ENCODE results near the gene TMEM247. TPM values are rescaled to one million over a fixed set of nuclear protein-coding genes. Genes with fewer than 3 reads are reported as not detected.

TMEM247 gene
- total RNA-seq, 1 experiment from 2014 or later: not detected

DNA sequence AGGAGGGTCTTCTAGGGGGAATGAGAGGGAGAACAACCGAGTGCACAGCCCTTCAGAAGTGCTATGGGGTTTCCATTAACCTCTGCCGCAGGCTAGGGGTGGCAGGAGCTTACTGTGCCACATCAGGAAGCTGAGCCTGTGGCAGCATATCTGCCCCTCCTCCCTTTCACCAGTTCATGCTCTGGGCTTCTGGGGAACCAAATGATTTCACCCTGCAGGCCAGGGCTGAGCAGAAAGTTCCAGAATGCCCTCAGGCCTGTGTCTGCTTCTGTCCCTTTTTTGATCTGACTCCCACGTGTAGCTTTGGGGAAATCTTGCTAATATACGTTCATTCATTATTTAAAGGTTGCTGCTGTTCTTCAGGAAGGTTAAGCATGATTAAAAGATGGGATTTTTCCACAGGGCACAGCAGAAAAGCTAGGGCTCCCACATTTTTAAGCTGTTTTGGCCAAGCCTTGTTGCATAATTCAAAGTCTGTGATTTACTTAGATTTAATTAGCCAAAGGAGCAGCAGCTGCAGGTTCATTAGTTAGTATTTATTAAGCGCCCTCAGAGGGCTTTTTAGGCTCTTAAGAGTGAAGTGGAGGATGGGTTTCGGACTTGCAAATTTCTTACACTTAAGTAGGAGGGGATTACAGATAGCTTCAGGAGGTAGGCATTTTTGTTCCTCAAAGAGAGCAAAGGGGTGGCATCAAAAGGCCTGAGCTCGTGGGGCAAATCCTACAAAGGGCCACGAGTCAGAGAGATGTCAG is 10.2 kb downstream of the TMEM247 start:
- peak; percentile 17; the same call in 1 of the 2 replicates for ATAC-seq

DNA sequence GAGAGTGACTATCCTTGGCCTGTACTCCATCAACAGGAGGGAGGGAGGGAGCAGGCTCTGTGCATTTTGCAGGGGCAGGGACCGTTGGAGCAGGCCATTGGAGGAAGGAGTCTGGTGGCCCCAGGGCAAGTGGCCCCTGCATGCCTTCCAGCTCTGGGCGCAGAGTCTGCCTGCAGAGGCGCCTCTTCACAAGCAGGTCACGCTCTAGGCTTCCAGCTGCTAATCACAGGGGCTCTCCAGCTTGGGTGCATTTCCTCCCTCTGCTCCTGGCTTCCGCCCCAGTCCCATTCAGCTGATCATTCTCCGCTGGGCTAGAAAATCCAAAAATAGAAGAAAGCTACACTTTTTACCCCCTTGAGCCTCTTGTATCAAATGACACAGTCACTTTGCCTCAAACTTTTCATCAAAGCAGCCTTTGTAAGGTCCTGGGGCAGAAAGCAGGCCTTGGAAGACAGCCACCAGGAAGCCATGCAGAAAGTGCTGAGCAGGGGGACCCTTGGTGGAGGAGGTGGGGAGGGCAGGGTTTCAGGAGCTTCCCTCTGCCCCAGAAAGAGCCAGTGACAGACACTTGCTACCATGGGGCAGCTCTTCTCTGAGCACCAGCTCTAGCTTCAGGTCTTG is 11.3 kb downstream of the TMEM247 start:
- Mint-ChIP-seq H3K36me3 (no peaks in the 10 kb centered on the region), H3K4me1 (peaks cover 21% of the 10 kb centered on the region), H3K4me3 (no peak overlapping the region), H3K27ac (no peak overlapping the region), H3K9me3 (no peaks in the 10 kb centered on the region), H3K27me3 (ENCODE audit: low read depth) (peaks cover 5% of the 10 kb centered on the region)
- DNase-seq (ENCODE audit: low spot score) (no peak), ATAC-seq (no peak; the same call in 1 of the 2 replicates)
- POLR2A ChIA-PET: no interaction called here
- CTCF ChIA-PET: interaction anchor here (0.8 to 1.1 kb wide), 2 partner anchors 13 to 64 kb away, joined by 3 to 5 read pairs; no protein-coding TSS in a partner anchor
- TF ChIP-seq NFYB (CRISPR knock-in tag; conservative IDR thresholded peaks at IDR 0.05; ENCODE audit: low read depth) (no peak), GTF2I (CRISPR knock-in tag; conservative IDR thresholded peaks at IDR 0.05) (no peak), ATF1 (CRISPR knock-in tag; IDR thresholded peaks at IDR 0.05) (no peak), ESRRA (CRISPR knock-in tag; IDR thresholded peaks at IDR 0.05; ENCODE audit: borderline replicate concordance) (no peak), ZNF671 (CRISPR knock-in tag; IDR thresholded peaks at IDR 0.05) (no peak), ZNF317 (CRISPR knock-in tag; IDR thresholded peaks at IDR 0.05; ENCODE audit: borderline replicate concordance, low read depth) (no peak), ZNF138 (CRISPR knock-in tag; conservative IDR thresholded peaks at IDR 0.05) (no peak), ELF4 (CRISPR knock-in tag; IDR thresholded peaks at IDR 0.05; ENCODE audit: low read depth) (no peak)
- TF ChIP-seq, protein P1, sequence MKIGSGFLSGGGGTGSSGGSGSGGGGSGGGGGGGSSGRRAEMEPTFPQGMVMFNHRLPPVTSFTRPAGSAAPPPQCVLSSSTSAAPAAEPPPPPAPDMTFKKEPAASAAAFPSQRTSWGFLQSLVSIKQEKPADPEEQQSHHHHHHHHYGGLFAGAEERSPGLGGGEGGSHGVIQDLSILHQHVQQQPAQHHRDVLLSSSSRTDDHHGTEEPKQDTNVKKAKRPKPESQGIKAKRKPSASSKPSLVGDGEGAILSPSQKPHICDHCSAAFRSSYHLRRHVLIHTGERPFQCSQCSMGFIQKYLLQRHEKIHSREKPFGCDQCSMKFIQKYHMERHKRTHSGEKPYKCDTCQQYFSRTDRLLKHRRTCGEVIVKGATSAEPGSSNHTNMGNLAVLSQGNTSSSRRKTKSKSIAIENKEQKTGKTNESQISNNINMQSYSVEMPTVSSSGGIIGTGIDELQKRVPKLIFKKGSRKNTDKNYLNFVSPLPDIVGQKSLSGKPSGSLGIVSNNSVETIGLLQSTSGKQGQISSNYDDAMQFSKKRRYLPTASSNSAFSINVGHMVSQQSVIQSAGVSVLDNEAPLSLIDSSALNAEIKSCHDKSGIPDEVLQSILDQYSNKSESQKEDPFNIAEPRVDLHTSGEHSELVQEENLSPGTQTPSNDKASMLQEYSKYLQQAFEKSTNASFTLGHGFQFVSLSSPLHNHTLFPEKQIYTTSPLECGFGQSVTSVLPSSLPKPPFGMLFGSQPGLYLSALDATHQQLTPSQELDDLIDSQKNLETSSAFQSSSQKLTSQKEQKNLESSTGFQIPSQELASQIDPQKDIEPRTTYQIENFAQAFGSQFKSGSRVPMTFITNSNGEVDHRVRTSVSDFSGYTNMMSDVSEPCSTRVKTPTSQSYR (CRISPR knock-in tag; IDR thresholded peaks at IDR 0.05): no peak

More for the DNA sequence above, 10.2 kb downstream of the TMEM247 start:
- DNase-seq (ENCODE audit: low spot score): no peak
- H3K9me3 Mint-ChIP-seq: no peaks in the 10 kb centered on the region
- TF ChIP-seq TEAD4 (CRISPR knock-in tag; IDR thresholded peaks at IDR 0.05) (no peak), JUN (CRISPR knock-in tag; IDR thresholded peaks at IDR 0.05) (no peak), RELA (CRISPR knock-in tag; IDR thresholded peaks at IDR 0.05; ENCODE audit: borderline replicate concordance) (no peak), TCF7 (CRISPR knock-in tag; IDR thresholded peaks at IDR 0.05; ENCODE audit: low read depth) (no peak), ZNF263 (CRISPR knock-in tag; IDR thresholded peaks at IDR 0.05; ENCODE audit: low read depth) (no peak), NFE2L1 (CRISPR knock-in tag; IDR thresholded peaks at IDR 0.05) (no peak), CREB1 (CRISPR knock-in tag; IDR thresholded peaks at IDR 0.05) (no peak), KAT7 (CRISPR knock-in tag; IDR thresholded peaks at IDR 0.05; ENCODE audit: borderline replicate concordance) (no peak)
- TF ChIP-seq, protein P2, sequence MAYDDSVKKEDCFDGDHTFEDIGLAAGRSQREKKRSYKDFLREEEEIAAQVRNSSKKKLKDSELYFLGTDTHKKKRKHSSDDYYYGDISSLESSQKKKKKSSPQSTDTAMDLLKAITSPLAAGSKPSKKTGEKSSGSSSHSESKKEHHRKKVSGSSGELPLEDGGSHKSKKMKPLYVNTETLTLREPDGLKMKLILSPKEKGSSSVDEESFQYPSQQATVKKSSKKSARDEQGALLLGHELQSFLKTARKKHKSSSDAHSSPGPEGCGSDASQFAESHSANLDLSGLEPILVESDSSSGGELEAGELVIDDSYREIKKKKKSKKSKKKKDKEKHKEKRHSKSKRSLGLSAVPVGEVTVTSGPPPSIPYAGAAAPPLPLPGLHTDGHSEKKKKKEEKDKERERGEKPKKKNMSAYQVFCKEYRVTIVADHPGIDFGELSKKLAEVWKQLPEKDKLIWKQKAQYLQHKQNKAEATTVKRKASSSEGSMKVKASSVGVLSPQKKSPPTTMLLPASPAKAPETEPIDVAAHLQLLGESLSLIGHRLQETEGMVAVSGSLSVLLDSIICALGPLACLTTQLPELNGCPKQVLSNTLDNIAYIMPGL (CRISPR knock-in tag; IDR thresholded peaks at IDR 0.05): no peak
- TF ChIP-seq, protein P3, sequence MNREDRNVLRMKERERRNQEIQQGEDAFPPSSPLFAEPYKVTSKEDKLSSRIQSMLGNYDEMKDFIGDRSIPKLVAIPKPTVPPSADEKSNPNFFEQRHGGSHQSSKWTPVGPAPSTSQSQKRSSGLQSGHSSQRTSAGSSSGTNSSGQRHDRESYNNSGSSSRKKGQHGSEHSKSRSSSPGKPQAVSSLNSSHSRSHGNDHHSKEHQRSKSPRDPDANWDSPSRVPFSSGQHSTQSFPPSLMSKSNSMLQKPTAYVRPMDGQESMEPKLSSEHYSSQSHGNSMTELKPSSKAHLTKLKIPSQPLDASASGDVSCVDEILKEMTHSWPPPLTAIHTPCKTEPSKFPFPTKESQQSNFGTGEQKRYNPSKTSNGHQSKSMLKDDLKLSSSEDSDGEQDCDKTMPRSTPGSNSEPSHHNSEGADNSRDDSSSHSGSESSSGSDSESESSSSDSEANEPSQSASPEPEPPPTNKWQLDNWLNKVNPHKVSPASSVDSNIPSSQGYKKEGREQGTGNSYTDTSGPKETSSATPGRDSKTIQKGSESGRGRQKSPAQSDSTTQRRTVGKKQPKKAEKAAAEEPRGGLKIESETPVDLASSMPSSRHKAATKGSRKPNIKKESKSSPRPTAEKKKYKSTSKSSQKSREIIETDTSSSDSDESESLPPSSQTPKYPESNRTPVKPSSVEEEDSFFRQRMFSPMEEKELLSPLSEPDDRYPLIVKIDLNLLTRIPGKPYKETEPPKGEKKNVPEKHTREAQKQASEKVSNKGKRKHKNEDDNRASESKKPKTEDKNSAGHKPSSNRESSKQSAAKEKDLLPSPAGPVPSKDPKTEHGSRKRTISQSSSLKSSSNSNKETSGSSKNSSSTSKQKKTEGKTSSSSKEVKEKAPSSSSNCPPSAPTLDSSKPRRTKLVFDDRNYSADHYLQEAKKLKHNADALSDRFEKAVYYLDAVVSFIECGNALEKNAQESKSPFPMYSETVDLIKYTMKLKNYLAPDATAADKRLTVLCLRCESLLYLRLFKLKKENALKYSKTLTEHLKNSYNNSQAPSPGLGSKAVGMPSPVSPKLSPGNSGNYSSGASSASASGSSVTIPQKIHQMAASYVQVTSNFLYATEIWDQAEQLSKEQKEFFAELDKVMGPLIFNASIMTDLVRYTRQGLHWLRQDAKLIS (CRISPR knock-in tag; IDR thresholded peaks at IDR 0.05; ENCODE audit: borderline replicate concordance): no peak
- TF ChIP-seq, protein P4, sequence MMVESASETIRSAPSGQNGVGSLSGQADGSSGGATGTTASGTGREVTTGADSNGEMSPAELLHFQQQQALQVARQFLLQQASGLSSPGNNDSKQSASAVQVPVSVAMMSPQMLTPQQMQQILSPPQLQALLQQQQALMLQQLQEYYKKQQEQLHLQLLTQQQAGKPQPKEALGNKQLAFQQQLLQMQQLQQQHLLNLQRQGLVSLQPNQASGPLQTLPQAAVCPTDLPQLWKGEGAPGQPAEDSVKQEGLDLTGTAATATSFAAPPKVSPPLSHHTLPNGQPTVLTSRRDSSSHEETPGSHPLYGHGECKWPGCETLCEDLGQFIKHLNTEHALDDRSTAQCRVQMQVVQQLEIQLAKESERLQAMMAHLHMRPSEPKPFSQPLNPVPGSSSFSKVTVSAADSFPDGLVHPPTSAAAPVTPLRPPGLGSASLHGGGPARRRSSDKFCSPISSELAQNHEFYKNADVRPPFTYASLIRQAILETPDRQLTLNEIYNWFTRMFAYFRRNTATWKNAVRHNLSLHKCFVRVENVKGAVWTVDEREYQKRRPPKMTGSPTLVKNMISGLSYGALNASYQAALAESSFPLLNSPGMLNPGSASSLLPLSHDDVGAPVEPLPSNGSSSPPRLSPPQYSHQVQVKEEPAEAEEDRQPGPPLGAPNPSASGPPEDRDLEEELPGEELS (CRISPR knock-in tag; IDR thresholded peaks at IDR 0.05): no peak
- TF ChIP-seq, protein P5, sequence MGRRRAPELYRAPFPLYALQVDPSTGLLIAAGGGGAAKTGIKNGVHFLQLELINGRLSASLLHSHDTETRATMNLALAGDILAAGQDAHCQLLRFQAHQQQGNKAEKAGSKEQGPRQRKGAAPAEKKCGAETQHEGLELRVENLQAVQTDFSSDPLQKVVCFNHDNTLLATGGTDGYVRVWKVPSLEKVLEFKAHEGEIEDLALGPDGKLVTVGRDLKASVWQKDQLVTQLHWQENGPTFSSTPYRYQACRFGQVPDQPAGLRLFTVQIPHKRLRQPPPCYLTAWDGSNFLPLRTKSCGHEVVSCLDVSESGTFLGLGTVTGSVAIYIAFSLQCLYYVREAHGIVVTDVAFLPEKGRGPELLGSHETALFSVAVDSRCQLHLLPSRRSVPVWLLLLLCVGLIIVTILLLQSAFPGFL (CRISPR knock-in tag; IDR thresholded peaks at IDR 0.05; ENCODE audit: borderline replicate concordance): no peak
- TF ChIP-seq, protein P6, sequence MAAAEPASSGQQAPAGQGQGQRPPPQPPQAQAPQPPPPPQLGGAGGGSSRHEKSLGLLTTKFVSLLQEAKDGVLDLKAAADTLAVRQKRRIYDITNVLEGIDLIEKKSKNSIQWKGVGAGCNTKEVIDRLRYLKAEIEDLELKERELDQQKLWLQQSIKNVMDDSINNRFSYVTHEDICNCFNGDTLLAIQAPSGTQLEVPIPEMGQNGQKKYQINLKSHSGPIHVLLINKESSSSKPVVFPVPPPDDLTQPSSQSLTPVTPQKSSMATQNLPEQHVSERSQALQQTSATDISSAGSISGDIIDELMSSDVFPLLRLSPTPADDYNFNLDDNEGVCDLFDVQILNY (CRISPR knock-in tag; IDR thresholded peaks at IDR 0.05): no peak
- H3K4me1 Mint-ChIP-seq: peaks cover 21% of the 10 kb centered on the region
- no peak overlapping the region for H3K4me3 Mint-ChIP-seq
- peaks cover 3% of the 10 kb centered on the region for H3K27me3 Mint-ChIP-seq (ENCODE audit: low read depth)
- ChIA-PET POLR2A (no interaction called here), CTCF (interaction anchor here (0.7 to 1.4 kb wide), 3 partner anchors 21 to 65 kb away, joined by 3 to 7 read pairs (median 5); no protein-coding TSS in a partner anchor)
- no peaks in the 10 kb centered on the region for H3K36me3 Mint-ChIP-seq
- no peak overlapping the region for H3K27ac Mint-ChIP-seq

Data from WTC11 (cell line).